GM18499 (cell line): Measurements from ENCODE around the gene SMIM24.
"Not testable (repeated sequence)": the region's sequence is repeated elsewhere in the genome, so short reads cannot be mapped to it uniquely, and the experiment has no call there.

Experiments
- ATAC-seq: cut with Tn5 transposase; IDR thresholded peaks from one replicate; pipeline ENCODE4 v1.9.1; 2021; ENCODE audit warnings: moderate number of reproducible peaks; ENCODE audit not compliant: insufficient read depth, unreplicated experiment

SMIM24 gene

DNA sequence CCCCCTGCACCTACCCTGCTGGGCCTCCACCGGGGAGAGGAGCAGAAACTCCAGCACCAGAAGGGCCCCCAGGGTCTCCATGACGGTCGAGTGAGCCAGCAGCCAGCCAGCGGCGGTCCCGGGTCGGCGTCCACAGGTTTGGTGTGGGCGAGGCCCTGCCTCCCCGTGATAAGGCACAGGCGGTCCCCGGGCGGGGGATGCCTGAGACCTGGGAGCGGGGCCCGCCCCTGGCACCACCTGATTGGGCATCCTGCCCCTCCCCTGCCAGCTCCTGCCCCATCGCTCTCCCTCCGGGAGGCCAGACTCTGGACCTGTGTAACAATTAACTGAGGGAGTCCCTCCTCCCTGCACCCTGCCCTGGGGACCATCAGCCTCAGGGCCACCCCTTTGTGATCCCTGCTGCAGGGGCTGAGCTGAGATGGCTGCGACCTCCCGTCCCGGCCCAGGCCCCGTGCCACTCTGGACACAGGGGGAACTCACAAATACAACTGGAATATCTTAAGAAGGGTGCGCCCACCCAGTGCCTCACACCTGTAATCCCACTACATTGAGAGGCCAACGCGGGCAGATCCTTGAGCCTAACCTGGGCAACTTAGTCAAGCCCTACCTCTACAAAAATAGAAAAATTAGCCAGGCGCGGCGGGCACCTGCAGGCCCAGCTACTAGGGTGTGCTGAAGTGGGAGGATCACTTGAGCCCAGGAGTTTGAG is at the start of gene SMIM24:
Gene SMIM24, minus strand, starts transcription at position 143 of the 709 bp plus-strand sequence. Its CDS starts 62 bp downstream, at position 81.
- ATAC-seq = no peak

DNA sequence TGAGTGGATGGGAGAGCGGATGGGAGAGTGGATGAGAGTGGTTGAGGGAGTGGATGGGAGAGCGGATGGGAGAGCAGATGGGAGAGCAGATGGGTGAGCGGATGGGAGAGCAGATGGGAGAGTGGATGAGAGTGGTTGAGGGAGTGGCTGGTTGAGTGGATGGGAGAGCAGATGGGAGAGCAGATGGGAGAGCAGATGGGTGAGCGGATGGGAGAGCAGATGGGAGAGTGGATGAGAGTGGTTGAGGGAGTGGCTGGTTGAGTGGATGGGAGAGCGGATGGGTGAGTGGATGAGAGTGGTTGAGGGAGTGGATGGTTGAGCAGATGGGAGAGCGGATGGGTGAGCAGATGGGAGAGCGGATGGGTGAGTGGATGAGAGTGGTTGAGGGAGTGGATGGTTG is 49.0 kb upstream of the SMIM24 start:
- not testable (repeated sequence) for ATAC-seq

DNA sequence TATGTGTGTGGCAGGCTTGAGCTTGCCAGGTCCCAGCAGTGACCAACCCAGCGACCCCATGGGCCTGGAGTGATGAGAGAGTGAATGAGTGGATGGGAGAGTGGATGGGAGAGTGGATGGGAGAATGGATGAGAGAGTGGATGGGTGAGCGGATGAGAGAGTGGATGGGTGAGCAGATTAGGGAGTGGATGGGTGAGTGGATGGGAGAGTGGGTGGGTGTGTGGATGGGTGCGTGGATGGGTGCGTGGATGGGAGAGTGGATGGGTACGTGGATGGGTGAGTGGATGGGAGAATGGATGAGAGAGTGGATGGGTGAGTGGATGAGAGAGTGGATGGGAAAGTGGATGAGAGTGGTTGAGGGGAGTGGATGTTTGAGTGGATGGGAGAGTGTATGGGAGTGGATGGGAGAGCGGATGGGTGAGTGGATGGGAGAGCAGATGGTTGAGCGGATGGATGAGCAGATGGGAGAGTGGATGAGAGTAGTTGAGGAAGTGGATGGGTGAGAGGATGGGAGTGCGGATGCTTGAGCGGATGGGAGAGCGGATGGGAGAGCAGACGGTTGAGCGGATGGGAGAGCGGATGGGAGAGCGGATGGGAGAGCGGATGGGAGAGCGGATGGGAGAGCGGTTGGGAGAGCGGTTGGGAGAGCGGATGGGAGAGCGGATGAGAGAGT is 48.4 kb upstream of the SMIM24 start:
- no peak for ATAC-seq

DNA sequence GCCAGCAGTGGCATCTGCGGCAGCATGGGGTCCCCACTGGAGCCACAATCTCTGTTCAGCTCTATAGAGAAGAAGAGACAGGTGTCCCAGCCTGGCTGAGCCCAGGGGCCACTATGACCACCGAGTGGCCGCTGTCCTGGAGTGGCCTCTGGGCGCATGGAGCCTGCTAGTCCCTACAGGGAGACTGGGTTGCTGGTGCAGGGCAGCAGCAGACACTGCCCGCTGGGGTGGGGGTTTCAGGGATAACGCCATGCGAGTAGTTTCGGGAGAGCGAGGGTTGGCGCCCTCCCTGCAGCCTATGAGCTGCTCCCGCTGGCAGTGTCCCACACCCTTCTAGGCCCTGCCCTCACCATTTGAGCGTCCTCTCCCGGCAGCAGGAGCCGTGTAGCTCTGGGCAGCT is 47.8 kb upstream of the SMIM24 start:
- no peak for ATAC-seq

DNA sequence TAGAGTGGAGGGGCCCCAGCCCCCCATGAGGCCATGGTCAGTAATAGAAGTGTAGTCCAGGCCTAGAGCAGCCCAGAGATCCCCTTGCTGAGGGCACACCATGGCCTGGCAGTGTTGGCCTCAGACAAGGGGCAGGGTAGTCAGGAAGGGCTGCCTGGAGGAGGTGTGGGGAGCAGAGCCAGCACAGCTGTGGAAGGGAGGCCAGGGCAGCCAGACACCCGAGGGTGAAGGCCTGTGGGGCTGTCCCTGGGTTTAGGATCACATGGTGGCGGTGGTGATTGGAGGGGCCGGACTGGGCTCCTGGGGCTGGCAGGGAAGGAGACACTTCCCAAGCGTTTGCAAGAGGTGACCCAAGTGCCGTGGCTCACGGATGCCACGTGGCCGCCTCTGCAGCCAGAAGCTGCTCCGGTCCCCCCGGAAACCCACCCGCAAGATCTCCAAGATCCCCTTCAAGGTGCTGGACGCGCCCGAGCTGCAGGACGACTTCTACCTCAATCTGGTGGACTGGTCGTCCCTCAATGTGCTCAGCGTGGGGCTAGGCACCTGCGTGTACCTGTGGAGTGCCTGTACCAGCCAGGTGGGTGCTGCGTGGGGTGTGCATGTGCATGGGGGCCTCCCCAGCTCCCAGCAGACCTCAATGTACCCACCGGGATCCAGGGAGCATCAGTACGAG is 47.0 kb upstream of the SMIM24 start:
- no peak for ATAC-seq

DNA sequence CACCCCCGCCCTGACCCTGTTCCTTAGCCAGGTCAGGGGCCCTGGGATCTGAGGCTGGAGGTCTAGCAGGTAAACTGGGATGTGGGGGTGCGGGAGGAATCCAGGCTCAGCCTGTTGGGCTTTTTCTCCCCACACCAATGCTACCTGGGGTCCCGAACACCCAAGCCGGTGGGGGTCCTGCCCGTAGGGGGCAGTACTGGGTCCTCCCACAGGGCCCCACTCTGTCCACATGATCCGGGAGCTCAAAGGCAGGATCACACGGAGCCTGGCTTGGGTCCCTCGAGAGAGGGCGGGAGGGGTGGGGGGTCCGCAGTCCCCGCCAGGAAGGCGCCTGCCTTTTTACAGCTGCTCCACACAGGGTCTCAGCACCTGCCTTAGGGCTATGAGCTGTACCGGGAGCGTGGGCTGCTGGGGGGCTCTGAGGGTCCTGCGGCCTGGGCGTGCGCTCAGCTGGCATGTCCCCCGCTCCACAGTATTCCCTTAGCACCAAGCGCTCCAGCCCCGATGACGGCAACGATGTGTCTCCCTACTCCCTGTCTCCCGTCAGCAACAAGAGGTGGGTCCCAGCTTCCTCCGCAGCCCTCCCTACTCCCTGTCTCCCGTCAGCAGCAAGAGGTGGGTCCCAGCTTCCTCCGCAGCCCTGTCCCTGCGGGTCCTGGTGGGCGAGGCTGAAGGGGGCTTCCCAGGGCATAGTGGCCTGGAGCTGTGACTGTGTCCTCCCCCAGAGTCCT is 46.3 kb upstream of the SMIM24 start:
- ATAC-seq = no peak

DNA sequence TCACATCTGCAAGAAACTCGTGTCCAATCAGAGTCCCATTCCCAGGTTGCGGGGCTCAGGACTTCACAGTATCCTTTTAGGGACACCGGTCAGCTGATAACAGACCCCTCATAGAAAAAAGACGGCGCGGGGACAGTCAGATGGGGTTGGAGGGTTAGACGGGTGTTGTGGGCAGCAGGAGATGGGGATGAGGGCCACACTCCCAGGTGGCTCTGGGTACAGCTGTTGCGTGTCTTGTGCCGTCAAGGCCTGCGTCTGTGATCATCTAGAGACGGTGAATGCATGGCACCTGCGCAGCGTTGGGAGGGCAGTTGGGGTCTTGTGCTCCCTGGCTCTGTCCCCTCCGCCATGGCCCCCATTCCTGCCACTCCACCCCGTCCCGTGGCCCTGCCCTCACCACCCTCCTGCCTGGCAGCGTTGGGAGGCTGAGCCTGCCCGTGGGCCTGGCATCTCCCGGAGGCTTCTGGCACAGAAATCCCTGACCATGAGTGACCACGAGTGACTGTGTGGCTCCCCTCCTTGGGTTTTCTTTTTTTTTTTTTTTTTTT is 44.7 kb upstream of the SMIM24 start:
- no peak for ATAC-seq

DNA sequence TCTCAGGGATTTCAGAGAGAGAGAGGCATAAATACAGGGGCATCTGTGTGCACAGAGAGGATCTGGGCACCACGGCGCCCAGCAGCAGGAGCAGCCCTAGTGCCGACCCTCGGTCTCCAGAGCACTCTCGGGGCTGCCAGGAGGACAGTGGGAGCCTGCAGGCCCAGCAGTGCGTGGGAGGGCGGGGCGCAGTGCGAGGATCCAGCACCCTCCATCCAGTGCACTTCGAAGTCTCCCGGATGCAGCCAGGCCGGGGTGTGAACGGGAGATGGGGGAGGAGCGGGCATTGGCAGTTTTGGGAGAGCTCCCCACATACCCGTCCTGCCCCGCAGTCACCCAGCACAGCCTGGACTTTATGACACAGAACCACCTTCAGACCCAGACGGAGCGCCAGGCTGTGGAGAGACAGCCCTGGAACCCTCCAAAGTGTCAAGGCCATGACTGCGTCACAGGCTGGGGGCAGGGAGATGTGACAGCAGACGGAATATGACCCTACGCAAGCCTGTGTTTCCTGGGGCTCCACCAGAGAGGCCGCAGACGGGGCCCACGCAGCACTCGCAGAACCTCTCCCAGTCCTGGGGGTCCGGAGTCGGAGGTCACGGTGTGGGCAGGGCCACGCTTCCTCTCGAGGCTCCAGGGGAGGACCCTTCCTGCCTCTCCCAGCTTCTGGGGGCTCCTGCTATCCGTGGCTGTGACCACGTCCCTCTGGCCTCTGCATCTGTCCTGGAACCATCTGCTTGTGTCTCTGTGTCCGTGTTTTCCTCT is 43.9 kb upstream of the SMIM24 start:
- no peak for ATAC-seq

DNA sequence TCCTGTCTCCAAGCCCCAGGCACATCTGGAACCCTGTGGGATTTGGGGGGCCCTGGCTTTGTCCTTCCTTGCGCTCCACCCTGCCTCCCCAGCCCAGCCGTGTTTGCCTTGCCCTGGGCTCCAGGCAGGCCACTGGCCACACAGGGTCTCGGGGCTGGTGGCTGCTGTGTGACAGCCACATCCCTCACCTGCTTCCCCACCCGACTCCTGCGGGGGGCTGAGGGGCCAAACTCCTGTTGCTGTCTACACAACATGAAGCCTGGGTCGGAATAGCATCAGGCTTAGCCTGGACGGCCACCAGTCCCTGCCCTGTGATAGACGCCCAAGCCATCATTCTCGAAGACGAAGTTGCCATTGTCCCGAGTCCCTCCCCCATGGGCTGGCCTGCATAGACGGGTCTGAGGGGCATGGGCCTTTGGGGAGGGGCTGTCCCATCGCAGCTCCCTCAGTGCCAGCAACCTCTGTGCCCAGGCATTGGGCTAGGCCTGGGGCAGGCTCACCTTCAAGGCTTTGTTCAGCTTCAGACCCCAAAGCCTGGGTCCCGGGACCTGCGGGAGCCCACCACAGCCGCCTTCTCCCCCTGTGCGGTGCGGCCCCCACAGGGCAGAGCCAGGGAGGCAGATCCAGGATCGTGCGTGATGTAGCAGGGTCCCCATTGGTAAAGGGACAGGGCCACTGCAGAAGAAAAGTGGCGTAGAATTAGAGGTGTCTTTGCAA is 43.2 kb upstream of the SMIM24 start:
- ATAC-seq = no peak

DNA sequence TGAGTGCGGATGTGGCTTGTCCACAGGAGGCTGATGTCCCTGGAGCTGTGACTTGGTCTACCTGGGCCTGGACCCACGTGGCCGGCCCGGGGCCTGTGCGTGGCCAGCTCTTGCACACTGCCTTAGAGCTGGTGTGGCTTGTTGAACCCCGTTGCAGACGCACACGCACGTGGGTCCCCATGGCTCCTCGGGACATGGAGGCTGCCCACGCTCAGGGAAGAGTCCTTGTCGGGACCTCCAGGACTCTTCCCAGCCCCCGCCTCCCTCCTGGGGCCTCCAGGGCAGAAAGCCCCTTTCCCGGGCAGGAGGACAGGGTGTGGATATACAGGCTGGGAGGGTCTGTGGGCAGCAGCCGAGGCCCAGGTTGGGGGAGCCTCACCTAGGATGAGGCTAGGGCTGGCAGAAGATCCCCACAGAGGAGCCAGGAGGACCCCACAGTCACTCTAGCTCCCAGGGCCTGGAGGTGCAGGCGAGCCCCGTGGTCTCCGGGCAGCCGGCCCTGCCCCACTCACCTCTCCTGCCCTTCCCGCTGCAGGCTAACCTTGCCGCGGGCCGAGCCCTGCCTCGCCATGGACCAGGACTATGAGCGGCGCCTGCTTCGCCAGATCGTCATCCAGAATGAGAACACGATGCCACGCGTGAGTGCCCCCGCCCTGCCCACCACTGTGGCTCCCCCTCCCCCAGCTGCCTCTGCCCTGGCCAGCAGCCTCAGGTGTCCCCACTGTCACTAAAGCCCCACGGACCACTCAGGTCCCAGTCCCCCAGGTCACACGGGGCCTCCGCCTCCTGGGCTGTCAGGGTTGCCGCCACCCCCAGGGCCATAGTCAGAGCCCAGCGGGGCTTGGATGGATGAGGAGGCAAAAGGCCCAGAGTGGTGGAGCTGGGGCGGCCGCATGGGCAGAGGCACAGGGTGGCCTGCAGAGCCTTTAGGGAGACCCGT is 42.4 kb upstream of the SMIM24 start:
- no peak for ATAC-seq

DNA sequence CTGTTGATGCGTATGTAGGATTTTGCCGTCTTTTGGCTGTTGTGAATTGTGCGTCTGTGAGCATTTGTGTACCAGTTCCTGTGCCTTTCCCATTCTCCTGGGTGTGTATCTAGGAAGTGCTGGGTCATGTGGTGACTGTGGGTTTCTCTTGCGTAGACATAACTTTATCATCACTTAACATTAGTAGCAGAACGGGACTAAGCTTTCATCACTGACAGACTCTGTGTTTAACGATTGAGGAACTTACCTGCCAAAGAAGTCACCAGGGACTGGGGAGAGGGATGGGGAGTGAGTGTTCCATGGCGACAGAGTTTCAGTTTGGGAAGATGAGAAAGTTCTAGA is 40.8 kb upstream of the SMIM24 start:
- no peak for ATAC-seq

DNA sequence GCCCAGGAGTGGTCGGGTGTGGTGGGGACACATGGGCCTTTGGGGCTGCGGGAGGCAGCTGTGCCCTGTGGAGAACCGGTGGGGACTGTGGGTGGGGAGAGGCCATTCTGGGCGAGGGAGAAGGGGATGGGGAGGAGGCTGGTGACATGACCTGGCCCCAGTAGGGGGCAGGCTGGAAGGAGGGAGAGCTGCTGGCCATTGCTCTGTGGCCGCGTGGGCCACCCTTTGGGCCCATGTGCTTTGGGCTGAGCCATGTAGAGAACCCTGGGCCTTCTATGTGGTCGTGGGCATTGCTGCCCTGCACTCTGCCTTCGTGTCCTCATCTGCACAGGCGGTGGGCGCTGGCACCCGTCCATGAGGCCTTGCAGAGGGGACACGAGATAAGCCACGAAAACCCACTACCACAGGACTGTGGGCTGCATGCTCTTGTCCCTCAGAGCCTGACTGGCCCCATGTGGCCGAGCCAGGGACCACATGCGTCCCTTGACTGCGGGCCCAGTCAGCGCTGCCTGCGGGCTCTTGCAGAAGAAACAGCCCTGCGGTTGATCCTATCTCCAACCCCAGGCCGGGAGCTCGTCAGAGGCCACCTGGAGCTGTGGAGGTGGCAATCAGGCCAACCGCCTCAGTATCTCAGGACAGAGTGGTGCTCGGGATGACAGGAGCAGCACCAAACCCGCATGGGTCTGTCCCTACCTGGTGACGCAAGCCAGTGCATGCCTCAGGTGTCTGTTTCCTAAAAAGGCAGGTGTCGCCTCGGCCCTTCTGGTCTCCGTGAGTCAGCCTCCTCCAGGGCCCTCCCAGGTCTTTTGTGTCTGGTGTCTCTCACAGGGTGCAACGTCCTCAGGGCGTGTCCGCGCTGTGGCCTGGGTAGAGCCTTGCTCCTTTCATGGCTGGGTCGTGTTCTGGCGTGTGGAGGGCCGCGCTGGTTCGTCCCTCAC is 40.1 kb upstream of the SMIM24 start:
- ATAC-seq = no peak

DNA sequence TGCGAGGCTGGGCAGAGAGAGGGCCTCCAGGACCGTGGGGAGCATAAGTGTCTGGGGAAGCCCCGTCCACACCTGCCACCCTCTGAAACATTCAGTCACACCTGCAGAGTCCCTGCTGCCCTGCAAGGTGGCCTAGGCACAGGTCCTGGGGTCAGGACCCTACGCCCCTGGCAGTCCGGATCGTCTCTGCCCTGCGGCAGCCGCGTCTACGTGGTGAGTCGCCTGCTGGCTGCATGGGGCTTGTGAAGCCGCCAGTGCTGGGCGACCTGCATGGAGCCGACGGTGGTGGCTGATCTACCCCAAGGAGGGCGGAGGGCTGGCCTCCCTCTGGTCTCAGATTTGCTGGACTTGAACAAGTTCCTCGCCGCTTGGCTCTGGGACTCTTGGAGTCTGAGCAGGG is 38.8 kb upstream of the SMIM24 start:
- ATAC-seq = no peak

DNA sequence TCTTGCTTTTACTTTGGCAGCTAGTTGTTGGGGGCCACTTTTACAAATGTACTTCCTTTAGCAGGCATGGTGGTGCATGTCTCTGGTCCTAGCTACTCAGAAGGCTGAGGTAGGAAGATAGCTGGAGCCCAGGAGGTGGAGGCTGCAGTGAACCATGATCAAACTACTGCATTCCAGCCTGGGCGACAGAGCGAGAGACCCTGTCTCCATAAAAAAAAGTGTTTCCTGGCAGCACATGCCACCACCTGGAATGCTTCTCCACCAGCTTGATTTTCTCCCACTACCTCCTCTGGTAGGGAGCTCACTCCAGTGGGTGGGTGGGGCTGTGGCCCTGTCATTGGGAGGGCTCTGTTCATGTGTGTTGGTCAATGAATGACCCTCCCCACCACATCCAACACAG is 38.3 kb upstream of the SMIM24 start:
- ATAC-seq = no peak

DNA sequence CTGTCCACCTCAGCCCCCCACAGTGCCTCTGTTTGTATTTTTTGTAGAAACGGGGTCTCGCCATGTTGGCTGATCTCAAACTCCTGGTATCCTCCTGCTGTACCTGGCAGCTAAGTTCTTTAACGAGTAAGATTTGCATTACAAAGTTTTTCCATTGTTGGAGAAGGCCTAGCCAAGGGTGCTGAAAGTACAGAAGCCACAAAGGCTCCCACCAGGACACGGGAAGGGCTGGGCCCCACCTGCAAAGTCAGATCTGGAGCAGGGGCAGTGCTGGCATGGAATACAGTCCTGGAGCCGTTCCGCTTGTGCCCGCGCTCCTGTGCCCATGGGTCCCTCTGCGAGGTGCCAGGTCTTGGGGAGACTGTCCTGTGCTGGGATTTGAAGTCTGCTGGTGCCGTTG is 37.9 kb upstream of the SMIM24 start:
- ATAC-seq = no peak

DNA sequence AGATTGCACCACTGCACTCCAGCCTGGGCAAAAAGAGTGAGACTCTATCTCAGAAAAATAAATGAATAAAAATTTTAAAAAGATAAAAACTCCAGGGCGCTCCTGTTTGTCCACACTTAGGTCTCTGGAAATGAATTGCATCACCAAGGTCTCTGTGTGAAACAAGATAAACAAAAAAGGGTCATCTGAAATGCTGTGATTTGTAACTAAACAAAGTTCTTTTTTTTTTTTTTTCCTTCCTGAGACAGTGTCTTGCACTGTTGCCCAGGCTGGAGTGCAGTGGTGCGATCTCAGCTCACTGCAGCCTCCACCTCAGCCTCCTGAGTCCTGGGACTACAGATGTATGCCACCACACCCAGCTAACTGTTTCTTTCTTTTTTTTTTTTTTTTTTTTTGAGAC is 37.3 kb upstream of the SMIM24 start:
- no peak for ATAC-seq

DNA sequence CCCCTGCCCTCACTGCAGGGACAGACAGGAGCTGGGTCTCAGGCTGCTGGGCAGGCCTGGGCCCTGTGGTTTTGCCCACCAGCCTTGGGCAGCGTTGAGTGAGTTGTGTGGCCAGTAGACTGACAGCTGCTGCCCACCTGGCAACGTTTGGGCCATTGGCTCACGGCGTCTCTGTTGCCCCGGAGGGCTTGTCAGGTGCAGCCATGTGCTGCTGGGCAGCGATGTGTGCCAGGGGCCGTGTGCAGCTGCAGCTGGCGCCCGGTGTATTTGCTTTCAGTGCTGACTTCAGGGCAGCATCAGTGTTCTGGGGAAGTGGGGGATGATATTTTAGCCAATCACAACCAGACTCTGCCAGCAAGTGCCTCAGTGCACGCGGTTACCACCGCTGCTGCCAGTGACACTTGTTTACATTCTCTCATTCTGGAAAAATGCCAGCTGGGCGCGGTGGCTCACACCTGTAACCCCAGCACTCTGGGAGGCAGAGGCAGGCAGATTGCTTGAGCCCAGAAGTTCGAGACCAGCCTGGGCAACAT is 36.4 kb upstream of the SMIM24 start:
- ATAC-seq = no peak
